Activated CD8-positive, alpha-beta memory T cell treated with anti-CD3 and anti-CD28 coated beads for 4 hours (primary cell): Measurements from ENCODE around the gene ALDH1A3.

Source experiments
- DNase-seq, 2 donors: peaks; one replicate each; pipeline ENCODE4 v3.0.0-alpha.2; 2020; ENCODE audit warnings: low read depth in 2 of 2

Gene ALDH1A3

GRCh38 chr15:100951965-100952364 is 72.3 kb downstream of the ALDH1A3 start:
- DNase-seq: no peak

- no peak for DNase-seq
Measured at GRCh38 chr15:100952566-100952965, 72.9 kb downstream of the ALDH1A3 start.

- DNase-seq: no peak
Measured at GRCh38 chr15:100958326-100959065, 78.9 kb downstream of the ALDH1A3 start.

DNA sequence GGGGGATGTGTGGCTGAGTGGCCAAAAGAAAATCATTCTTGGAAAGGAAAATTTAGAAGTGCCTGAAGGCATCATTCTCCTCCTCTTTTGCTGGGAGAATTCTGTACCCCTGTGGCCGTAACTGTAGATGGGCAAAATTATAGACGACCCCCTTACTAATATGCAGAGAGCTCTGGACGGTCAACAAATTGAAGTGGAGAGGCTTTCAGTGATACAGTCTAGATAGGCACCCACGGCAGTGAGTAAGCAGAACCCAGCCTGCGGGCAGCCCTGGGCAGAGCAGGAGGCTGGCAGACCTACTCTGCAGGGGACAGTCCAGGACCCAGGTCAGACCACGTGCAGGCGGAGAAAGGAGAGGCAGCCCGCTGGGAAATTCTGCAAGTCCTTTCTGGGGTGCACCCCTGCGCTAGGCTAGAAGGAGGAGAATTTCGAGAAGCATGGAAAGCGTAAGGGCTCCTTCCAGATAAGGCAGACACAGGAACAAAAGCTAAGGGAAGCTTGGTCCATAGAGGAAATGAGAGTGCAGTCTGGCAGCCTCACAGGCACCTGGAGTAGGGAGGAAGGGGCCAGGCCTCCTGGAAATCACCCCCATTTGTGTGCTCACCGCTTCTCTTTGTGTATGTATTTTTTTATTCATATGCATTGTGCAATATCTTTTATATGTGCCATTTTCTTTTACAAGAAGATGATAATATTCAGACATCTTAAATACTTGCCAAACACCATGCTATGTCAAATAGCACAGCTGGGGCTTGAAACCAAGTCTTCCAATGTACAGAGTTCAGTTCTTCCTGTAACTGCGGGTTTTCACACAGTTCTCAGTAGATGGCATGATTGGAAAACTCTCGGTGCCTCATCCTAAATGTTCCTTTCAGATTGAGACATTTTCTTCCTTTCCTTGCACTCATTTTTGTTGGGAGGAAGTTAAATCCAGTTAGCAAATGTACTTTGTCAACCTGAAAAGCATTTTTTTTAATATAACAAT is 79.7 kb downstream of the ALDH1A3 start:
- no peak for DNase-seq
